HEK293 (cell line): Measurements from ENCODE around the gene MED13L.

ENCODE experiments used
- CTCF ChIA-PET: fragments of 350-600 bp; formaldehyde crosslinking; extraction: SDS; loops from one replicate; lab custom pipeline; 2021; ENCODE audit warnings: antibody characterized with exemption; lab: Yijun Ruan, JAX
- POLR2A ChIA-PET: fragments of 300-600 bp; formaldehyde crosslinking; extraction: SDS; loops from one replicate; lab custom pipeline; 2020; ENCODE audit warnings: antibody characterized with exemption, inconsistent platforms; lab: Yijun Ruan, JAX
- H3K27ac ChIP-seq: fragments of 200-500 bp; sonication (Bioruptor generic); 2 replicates; pipeline ENCODE4 v1.5.1; 2014; ENCODE audit warnings: low read depth, low read length, control low read depth, inconsistent platforms; ENCODE audit errors: extremely low read depth
- H3K36me3 ChIP-seq, 2 experiments: fragments of 200-500 bp in 1 of 2; sonication (Bioruptor generic) in 1 of 2; 1 replicate in 1 of 2; 2 replicates in 1 of 2; pipeline ENCODE4 v1.5.1; 2014 to 2017; ENCODE audit warnings: inconsistent platforms in 2 of 2, low read length in 2 of 2; ENCODE audit not compliant: control insufficient read depth in 2 of 2, insufficient read depth in 1 of 2
- H3K4me1 ChIP-seq: fragments of 200-500 bp; sonication (Bioruptor generic); 2 replicates; pipeline ENCODE4 v1.5.1; 2014; ENCODE audit warnings: mild to moderate bottlenecking, low read length, inconsistent platforms; ENCODE audit not compliant: control insufficient read depth, insufficient read depth
- H3K4me3 ChIP-seq: 2 replicates; pipeline ENCODE4 v1.5.1; 2011; ENCODE audit warnings: low read depth, mild to moderate bottlenecking, control low read depth, low read length, moderate library complexity
- H3K9me3 ChIP-seq: fragments of 200-500 bp; sonication (Bioruptor generic); 2 replicates; pipeline ENCODE4 v1.5.1; 2014; ENCODE audit warnings: low read depth, low read length, inconsistent platforms; ENCODE audit not compliant: control insufficient read depth, insufficient read depth
- ATF2 ChIP-seq: fragments of 450-650 bp; formaldehyde crosslinking; IDR thresholded peaks from 2 replicates; pipeline ENCODE4 v1.5.1; 2016; ENCODE audit warnings: missing biosample characterization, missing genetic modification characterization, low read depth
- GFI1B ChIP-seq: fragments of 450-650 bp; formaldehyde crosslinking; IDR thresholded peaks from 2 replicates; pipeline ENCODE4 v1.5.1; 2016; ENCODE audit warnings: missing biosample characterization, missing genetic modification characterization
- KLF1 ChIP-seq: fragments of 450-650 bp; formaldehyde crosslinking; IDR thresholded peaks from 2 replicates; pipeline ENCODE4 v1.5.1; 2016; ENCODE audit warnings: missing biosample characterization, missing genetic modification characterization
- OSR2 ChIP-seq: fragments of 450-650 bp; formaldehyde crosslinking; IDR thresholded peaks from 2 replicates; pipeline ENCODE4 v1.5.1; 2016; ENCODE audit warnings: missing biosample characterization, missing genetic modification characterization
- PRDM1 ChIP-seq: fragments of 450-650 bp; formaldehyde crosslinking; IDR thresholded peaks from 2 replicates; pipeline ENCODE4; 2016; ENCODE audit warnings: missing biosample characterization, missing genetic modification characterization
- SALL2 ChIP-seq: fragments of 450-650 bp; formaldehyde crosslinking; IDR thresholded peaks from 2 replicates; pipeline ENCODE4 v1.5.0; 2017; ENCODE audit warnings: missing biosample characterization, mild to moderate bottlenecking, missing genetic modification characterization, borderline replicate concordance
- SP3 ChIP-seq: fragments of 450-650 bp; formaldehyde crosslinking; IDR thresholded peaks from 2 replicates; pipeline ENCODE4 v1.5.1; 2016; ENCODE audit warnings: missing biosample characterization, missing genetic modification characterization
- SP7 ChIP-seq: fragments of 450-650 bp; formaldehyde crosslinking; IDR thresholded peaks from 2 replicates; pipeline ENCODE4 v1.5.1; 2016; ENCODE audit warnings: missing biosample characterization, missing genetic modification characterization
- YY1 ChIP-seq: fragments of 450-650 bp; formaldehyde crosslinking; IDR thresholded peaks from 2 replicates; pipeline ENCODE4 v1.5.1; 2018; ENCODE audit warnings: missing biosample characterization, missing genetic modification characterization
- ZBTB21 ChIP-seq: fragments of 450-650 bp; formaldehyde crosslinking; IDR thresholded peaks from 2 replicates; pipeline ENCODE4 v1.5.1; 2017; ENCODE audit warnings: missing biosample characterization, missing genetic modification characterization
- ZNF202 ChIP-seq: fragments of 450-650 bp; formaldehyde crosslinking; IDR thresholded peaks from 2 replicates; pipeline ENCODE4 v1.5.1; 2016; ENCODE audit warnings: missing biosample characterization, missing genetic modification characterization, borderline replicate concordance
- ZNF214 ChIP-seq: fragments of 450-650 bp; formaldehyde crosslinking; IDR thresholded peaks from 2 replicates; pipeline ENCODE4 v1.5.1; 2017; ENCODE audit warnings: missing biosample characterization, mild to moderate bottlenecking, missing genetic modification characterization, borderline replicate concordance
- ZNF239 ChIP-seq: fragments of 450-650 bp; formaldehyde crosslinking; IDR thresholded peaks from 2 replicates; pipeline ENCODE4 v1.5.1; 2016; ENCODE audit warnings: missing biosample characterization, missing genetic modification characterization
- ZNF280C ChIP-seq: fragments of 450-650 bp; formaldehyde crosslinking; IDR thresholded peaks from 2 replicates; pipeline ENCODE4 v1.5.1; 2016; ENCODE audit warnings: missing biosample characterization, missing genetic modification characterization
- ZNF404 ChIP-seq: fragments of 450-650 bp; formaldehyde crosslinking; IDR thresholded peaks from 2 replicates; pipeline ENCODE4 v1.5.1; 2017; ENCODE audit warnings: missing biosample characterization, missing genetic modification characterization
- ZNF48 ChIP-seq: fragments of 450-650 bp; formaldehyde crosslinking; IDR thresholded peaks from 2 replicates; pipeline ENCODE4 v1.5.1; 2016; ENCODE audit warnings: missing biosample characterization, missing genetic modification characterization
- ZNF501 ChIP-seq: fragments of 450-650 bp; formaldehyde crosslinking; IDR thresholded peaks from 2 replicates; pipeline ENCODE4 v1.5.1; 2016; ENCODE audit warnings: missing biosample characterization, missing genetic modification characterization
- ZNF521 ChIP-seq: fragments of 450-650 bp; formaldehyde crosslinking; IDR thresholded peaks from 2 replicates; pipeline ENCODE4 v1.5.1; 2017; ENCODE audit warnings: missing biosample characterization, mild to moderate bottlenecking, missing genetic modification characterization
- ZNF658 ChIP-seq: fragments of 450-650 bp; formaldehyde crosslinking; IDR thresholded peaks from 2 replicates; pipeline ENCODE4; 2016; ENCODE audit warnings: missing biosample characterization, missing genetic modification characterization
- ZNF791 ChIP-seq: fragments of 450-650 bp; formaldehyde crosslinking; IDR thresholded peaks from 2 replicates; pipeline ENCODE4 v1.5.1; 2016; ENCODE audit warnings: missing biosample characterization, missing genetic modification characterization
- TF ChIP-seq, protein P1 (sequence below): fragments of 450-650 bp; formaldehyde crosslinking; IDR thresholded peaks from 2 replicates; pipeline ENCODE4 v1.5.1; 2016; ENCODE audit warnings: missing biosample characterization, missing genetic modification characterization
- TF ChIP-seq, protein P2 (sequence below): fragments of 450-650 bp; formaldehyde crosslinking; IDR thresholded peaks from 2 replicates; pipeline ENCODE4 v1.5.1; 2016; ENCODE audit warnings: missing biosample characterization, missing genetic modification characterization
- TF ChIP-seq, protein P3 (sequence below): fragments of 450-650 bp; formaldehyde crosslinking; IDR thresholded peaks from 2 replicates; pipeline ENCODE4 v1.5.1; 2016; ENCODE audit warnings: missing biosample characterization, missing genetic modification characterization
- TF ChIP-seq, protein P4 (sequence below): fragments of 450-650 bp; formaldehyde crosslinking; IDR thresholded peaks from 2 replicates; pipeline ENCODE4 v1.5.1; 2017; ENCODE audit warnings: missing biosample characterization, missing genetic modification characterization

Gene MED13L

DNA sequence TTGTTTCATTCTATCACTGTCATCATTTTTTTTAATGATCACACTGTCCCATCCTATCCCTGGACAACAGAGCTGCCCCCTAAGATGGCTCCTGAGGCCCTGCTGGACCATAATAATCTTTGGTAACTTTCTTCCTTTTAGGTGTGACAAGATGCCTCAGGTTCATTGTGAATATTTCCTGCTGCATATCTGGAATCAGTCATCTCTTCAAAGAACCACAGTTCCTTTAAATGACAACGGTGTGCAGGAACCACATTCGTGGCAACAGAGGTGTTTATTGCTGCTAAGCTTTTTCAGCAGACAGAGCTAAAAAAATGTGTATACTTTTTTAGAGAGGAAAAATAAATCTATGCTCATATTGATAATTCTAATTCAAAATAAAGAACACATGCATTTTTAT lies 312.9 kb downstream of the MED13L start:
- TF ChIP-seq SP7 (tag by site-specific recombination) (no peak), GFI1B (no peak), ZNF280C (no peak), ZNF521 (tag by site-specific recombination) (no peak), ZNF404 (tag by site-specific recombination) (no peak), YY1 (tag by site-specific recombination) (no peak), ZNF214 (tag by site-specific recombination) (no peak), ZNF791 (tag by site-specific recombination) (no peak), ZBTB21 (tag by site-specific recombination) (no peak), SALL2 (tag by site-specific recombination) (no peak)
- TF ChIP-seq, protein P1, sequence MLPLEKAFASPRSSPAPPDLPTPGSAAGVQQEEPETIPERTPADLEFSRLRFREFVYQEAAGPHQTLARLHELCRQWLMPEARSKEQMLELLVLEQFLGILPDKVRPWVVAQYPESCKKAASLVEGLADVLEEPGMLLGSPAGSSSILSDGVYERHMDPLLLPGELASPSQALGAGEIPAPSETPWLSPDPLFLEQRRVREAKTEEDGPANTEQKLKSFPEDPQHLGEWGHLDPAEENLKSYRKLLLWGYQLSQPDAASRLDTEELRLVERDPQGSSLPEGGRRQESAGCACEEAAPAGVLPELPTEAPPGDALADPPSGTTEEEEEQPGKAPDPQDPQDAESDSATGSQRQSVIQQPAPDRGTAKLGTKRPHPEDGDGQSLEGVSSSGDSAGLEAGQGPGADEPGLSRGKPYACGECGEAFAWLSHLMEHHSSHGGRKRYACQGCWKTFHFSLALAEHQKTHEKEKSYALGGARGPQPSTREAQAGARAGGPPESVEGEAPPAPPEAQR (tag by site-specific recombination): no peak
- TF ChIP-seq, protein P2, sequence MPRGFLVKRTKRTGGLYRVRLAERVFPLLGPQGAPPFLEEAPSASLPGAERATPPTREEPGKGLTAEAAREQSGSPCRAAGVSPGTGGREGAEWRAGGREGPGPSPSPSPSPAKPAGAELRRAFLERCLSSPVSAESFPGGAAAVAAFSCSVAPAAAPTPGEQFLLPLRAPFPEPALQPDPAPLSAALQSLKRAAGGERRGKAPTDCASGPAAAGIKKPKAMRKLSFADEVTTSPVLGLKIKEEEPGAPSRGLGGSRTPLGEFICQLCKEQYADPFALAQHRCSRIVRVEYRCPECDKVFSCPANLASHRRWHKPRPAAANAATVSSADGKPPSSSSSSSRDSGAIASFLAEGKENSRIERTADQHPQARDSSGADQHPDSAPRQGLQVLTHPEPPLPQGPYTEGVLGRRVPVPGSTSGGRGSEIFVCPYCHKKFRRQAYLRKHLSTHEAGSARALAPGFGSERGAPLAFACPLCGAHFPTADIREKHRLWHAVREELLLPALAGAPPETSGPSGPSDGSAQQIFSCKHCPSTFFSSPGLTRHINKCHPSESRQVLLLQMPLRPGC (tag by site-specific recombination): no peak
- CTCF ChIA-PET: interaction anchor here (0.7 to 0.9 kb wide), 3 partner anchors 14 to 563 kb away, joined by 3 to 6 read pairs (median 3); no protein-coding TSS in a partner anchor
- Histone ChIP-seq H3K36me3 (peaks cover 29 to 90% of the 10 kb centered on the region in 2 experiments), H3K4me3 (no peak overlapping the region), H3K9me3 (no peaks in the 10 kb centered on the region), H3K27ac (no peak overlapping the region), H3K4me1 (no peaks in the 10 kb centered on the region)
- POLR2A ChIA-PET: no interaction called here

DNA sequence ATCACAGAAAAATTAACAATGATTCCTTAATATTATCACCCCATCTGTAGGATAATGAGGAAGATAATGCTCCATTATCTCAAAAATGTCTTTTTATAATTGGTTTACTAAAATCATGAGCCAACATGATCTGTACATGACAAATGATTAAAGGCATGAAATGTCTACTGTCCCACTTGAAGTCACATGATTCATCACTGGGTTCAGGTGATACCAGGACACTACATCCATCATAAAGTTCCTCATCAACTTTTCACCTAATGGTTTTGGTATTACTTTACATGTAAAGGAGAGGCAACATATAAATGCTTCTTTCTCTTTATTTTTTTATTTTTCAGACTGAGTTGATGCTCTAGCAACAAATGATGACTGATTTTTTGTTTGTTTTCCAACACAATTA lies 313.3 kb downstream of the MED13L start:
- peaks cover 25 to 86% of the 10 kb centered on the region in 2 experiments for H3K36me3 ChIP-seq
- no peak overlapping the region for H3K4me3 ChIP-seq
- no peaks in the 10 kb centered on the region for H3K4me1 ChIP-seq
- ChIA-PET POLR2A (no interaction called here), CTCF (interaction anchor here (0.7 to 0.9 kb wide), 3 partner anchors 14 to 563 kb away, joined by 3 to 6 read pairs (median 3); no protein-coding TSS in a partner anchor)
- TF ChIP-seq OSR2: no peak
- TF ChIP-seq ZNF501 (tag by site-specific recombination): no peak
- TF ChIP-seq, all 188 proteins: peak for 0
- no peak overlapping the region for H3K27ac ChIP-seq
- no peaks in the 10 kb centered on the region for H3K9me3 ChIP-seq

DNA sequence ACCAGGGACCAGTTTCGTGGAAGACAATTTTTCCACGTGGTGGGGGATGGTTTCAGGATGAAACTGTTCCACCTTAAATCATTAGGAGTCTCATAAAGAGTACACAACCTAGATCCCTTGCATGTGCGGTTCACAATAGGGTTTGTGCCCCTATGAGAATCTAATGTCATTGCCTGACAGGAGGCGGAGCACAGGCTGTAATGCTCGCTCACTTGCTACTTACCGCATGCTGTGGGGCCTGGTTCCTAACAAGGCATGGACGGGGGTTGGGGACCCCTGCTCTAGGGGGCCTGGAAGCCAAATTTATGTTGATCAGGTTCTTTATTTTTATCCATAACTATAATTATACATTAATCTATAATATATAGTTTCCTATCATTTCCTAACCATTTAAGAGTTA lies 315.3 kb downstream of the MED13L start:
- ChIA-PET CTCF (interaction anchor here (0.8 kb wide), 1 partner anchor 728 kb away, joined by 3 read pairs; no protein-coding TSS in a partner anchor), POLR2A (no interaction called here)
- no peak overlapping the region for H3K4me3 ChIP-seq
- H3K4me1 ChIP-seq: no peaks in the 10 kb centered on the region
- H3K27ac ChIP-seq: no peak overlapping the region
- H3K36me3 ChIP-seq: peaks cover 18 to 76% of the 10 kb centered on the region in 2 experiments
- H3K9me3 ChIP-seq: no peaks in the 10 kb centered on the region
- TF ChIP-seq ZNF239 (no peak), ZNF658 (tag by site-specific recombination) (no peak), ZNF202 (tag by site-specific recombination) (no peak), SP3 (tag by site-specific recombination) (no peak), ATF2 (tag by site-specific recombination) (no peak), KLF1 (tag by site-specific recombination) (no peak), PRDM1 (tag by site-specific recombination) (no peak), ZNF48 (no peak), ZBTB21 (tag by site-specific recombination) (no peak)
- TF ChIP-seq, protein P3, sequence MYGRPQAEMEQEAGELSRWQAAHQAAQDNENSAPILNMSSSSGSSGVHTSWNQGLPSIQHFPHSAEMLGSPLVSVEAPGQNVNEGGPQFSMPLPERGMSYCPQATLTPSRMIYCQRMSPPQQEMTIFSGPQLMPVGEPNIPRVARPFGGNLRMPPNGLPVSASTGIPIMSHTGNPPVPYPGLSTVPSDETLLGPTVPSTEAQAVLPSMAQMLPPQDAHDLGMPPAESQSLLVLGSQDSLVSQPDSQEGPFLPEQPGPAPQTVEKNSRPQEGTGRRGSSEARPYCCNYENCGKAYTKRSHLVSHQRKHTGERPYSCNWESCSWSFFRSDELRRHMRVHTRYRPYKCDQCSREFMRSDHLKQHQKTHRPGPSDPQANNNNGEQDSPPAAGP: no peak
- TF ChIP-seq, protein P4, sequence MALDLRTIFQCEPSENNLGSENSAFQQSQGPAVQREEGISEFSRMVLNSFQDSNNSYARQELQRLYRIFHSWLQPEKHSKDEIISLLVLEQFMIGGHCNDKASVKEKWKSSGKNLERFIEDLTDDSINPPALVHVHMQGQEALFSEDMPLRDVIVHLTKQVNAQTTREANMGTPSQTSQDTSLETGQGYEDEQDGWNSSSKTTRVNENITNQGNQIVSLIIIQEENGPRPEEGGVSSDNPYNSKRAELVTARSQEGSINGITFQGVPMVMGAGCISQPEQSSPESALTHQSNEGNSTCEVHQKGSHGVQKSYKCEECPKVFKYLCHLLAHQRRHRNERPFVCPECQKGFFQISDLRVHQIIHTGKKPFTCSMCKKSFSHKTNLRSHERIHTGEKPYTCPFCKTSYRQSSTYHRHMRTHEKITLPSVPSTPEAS (tag by site-specific recombination): no peak
